Measurements from ENCODE around the gene FOXD4L3.
"Not testable (repeated sequence)": the region's sequence is repeated elsewhere in the genome, so short reads cannot be mapped to it uniquely, and the experiment has no call there.

DNA sequence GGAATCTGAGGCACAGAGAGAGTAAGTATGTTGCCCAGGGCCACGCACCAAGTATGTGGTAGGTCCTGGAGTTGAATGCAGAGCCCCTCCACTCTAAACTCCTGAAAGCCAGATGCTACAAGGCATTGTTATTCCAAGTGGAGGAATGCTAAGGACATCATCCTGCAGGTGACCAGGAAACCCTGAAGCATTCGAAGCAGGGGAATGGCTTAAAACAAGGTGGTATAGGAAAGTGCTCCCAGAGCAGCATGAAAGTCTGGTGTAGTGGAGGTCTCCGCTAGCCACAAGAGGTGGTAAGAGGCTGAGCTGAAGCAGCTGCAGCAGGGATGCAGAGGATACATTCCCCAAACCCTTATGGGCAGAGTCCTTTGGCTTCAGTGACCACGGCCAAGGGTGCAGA is 26.4 kb downstream of the FOXD4L3 start:
- TF ChIP-seq ZNF274 (IDR thresholded peaks at IDR 0.05; ENCODE audit: low read depth, low read length); YY1 (IDR thresholded peaks at IDR 0.05; ENCODE audit: insufficient read depth, insufficient read length): not testable (repeated sequence)

Measured in NT2/D1 (cell line).